ENCODE measurements around the gene MAGI2. TPM values are rescaled to one million over a fixed set of nuclear protein-coding genes. Genes with fewer than 3 reads are reported as not detected.

MAGI2 gene
- total RNA-seq, 1 donor from 2014 or later = 6.9 TPM

GRCh38 chr7:79495544-79496272 is 42.2 kb upstream of the MAGI2 start:
- intact Hi-C loops (cut with DNase I) = no loop called here
- no peak for DNase-seq (ENCODE audit: extremely low spot score in 2 of 2)
- no peak overlapping the region for H3K4me3 ChIP-seq
- H3K36me3 ChIP-seq = no peaks in the 10 kb centered on the region
- no peaks in the 10 kb centered on the region for H3K9me3 ChIP-seq
- no peaks in the 10 kb centered on the region for H3K27me3 ChIP-seq
- TF ChIP-seq POLR2AphosphoS5 (IDR thresholded peaks at IDR 0.05; ENCODE audit: insufficient read depth in 1 of 2, low read depth in 1 of 2) (no peak), POLR2A (IDR thresholded peaks at IDR 0.05) (no peak)
- TF ChIP-seq, protein P1, sequence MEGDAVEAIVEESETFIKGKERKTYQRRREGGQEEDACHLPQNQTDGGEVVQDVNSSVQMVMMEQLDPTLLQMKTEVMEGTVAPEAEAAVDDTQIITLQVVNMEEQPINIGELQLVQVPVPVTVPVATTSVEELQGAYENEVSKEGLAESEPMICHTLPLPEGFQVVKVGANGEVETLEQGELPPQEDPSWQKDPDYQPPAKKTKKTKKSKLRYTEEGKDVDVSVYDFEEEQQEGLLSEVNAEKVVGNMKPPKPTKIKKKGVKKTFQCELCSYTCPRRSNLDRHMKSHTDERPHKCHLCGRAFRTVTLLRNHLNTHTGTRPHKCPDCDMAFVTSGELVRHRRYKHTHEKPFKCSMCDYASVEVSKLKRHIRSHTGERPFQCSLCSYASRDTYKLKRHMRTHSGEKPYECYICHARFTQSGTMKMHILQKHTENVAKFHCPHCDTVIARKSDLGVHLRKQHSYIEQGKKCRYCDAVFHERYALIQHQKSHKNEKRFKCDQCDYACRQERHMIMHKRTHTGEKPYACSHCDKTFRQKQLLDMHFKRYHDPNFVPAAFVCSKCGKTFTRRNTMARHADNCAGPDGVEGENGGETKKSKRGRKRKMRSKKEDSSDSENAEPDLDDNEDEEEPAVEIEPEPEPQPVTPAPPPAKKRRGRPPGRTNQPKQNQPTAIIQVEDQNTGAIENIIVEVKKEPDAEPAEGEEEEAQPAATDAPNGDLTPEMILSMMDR (IDR thresholded peaks at IDR 0.05) = no peak
- no peaks in the 10 kb centered on the region for H3K4me1 ChIP-seq
- no peak overlapping the region for H3K27ac ChIP-seq

DNA sequence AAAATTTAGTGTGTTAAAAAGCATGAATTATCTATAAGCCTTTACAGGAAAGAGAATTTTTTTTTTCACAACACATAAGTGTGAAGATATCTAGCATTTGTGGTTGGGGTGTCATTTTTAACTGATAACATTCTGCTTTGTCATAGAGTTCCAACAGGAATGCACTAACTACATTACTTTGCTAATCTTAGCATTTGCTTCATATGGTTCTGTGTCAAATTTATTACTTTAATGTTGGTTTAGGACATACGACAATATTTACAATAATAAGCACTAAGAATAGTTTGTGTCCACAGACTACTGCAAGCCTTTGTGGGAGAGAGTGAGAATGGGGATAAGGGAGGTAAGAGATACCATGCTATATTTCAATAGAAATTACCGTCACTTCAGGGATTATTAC is 40.6 kb upstream of the MAGI2 start:
- Histone ChIP-seq H3K4me1 (no peaks in the 10 kb centered on the region), H3K4me3 (no peak overlapping the region), H3K36me3 (no peaks in the 10 kb centered on the region), H3K27ac (no peak overlapping the region), H3K9me3 (no peaks in the 10 kb centered on the region), H3K27me3 (no peaks in the 10 kb centered on the region)
- no peak for TF ChIP-seq POLR2A (IDR thresholded peaks at IDR 0.05)
- TF ChIP-seq POLR2AphosphoS5 (IDR thresholded peaks at IDR 0.05; ENCODE audit: insufficient read depth in 1 of 2, low read depth in 1 of 2) = no peak
- TF ChIP-seq, protein P1 (IDR thresholded peaks at IDR 0.05) = no peak
- intact Hi-C loops (cut with DNase I) = no loop called here
- DNase-seq (ENCODE audit: extremely low spot score in 2 of 2) = no peak

- intact Hi-C loops (cut with DNase I) = no loop called here
- Histone ChIP-seq H3K4me1 (no peaks in the 10 kb centered on the region), H3K4me3 (no peak overlapping the region), H3K36me3 (no peaks in the 10 kb centered on the region), H3K27me3 (no peaks in the 10 kb centered on the region), H3K27ac (no peak overlapping the region), H3K9me3 (no peaks in the 10 kb centered on the region)
- DNase-seq (ENCODE audit: extremely low spot score in 2 of 2) = no peak
- TF ChIP-seq, protein P1 (IDR thresholded peaks at IDR 0.05) = no peak
- TF ChIP-seq POLR2AphosphoS5 (IDR thresholded peaks at IDR 0.05; ENCODE audit: insufficient read depth in 1 of 2, low read depth in 1 of 2) (no peak), POLR2A (IDR thresholded peaks at IDR 0.05) (no peak)
Observed at GRCh38 chr7:79489371-79489770, 35.9 kb upstream of the MAGI2 start.

- no peaks in the 10 kb centered on the region for H3K9me3 ChIP-seq
- H3K4me1 ChIP-seq = no peaks in the 10 kb centered on the region
- no peak overlapping the region for H3K27ac ChIP-seq
- no peak overlapping the region for H3K4me3 ChIP-seq
- no peaks in the 10 kb centered on the region for H3K36me3 ChIP-seq
- no peak for DNase-seq (ENCODE audit: extremely low spot score in 2 of 2)
- no peak for TF ChIP-seq POLR2AphosphoS5 (IDR thresholded peaks at IDR 0.05; ENCODE audit: insufficient read depth in 1 of 2, low read depth in 1 of 2)
- TF ChIP-seq, protein P1 (IDR thresholded peaks at IDR 0.05) = no peak
- no peak for TF ChIP-seq POLR2A (IDR thresholded peaks at IDR 0.05)
- intact Hi-C loops (cut with DNase I) = no loop called here
- H3K27me3 ChIP-seq = no peaks in the 10 kb centered on the region
Observed at GRCh38 chr7:79478386-79478785, 24.9 kb upstream of the MAGI2 start.

DNA sequence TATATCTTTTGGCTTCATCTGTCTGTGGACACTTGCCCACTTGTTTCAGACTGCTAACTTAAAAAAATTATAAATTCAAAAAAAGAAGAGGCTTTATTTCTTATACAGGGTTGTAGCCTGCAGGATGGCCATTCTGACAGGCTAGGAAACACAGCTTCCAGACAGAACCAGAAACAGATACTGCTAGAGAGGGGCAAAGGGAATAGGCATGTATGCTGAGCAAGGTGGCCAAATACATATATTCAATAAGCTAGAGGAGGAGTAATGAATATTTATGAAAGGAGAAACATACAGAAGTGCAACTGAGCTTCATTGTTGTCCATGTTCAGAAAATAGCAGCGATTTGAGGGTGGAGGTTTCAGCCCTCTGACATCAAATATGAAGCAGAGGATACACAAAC is 22.0 kb upstream of the MAGI2 start:
- DNase-seq (ENCODE audit: extremely low spot score in 2 of 2) = no peak
- no peak overlapping the region for H3K4me3 ChIP-seq
- no peak overlapping the region for H3K27ac ChIP-seq
- no peaks in the 10 kb centered on the region for H3K27me3 ChIP-seq
- intact Hi-C loops (cut with DNase I) = no loop called here
- H3K4me1 ChIP-seq = no peaks in the 10 kb centered on the region
- H3K9me3 ChIP-seq = no peaks in the 10 kb centered on the region
- no peaks in the 10 kb centered on the region for H3K36me3 ChIP-seq
- TF ChIP-seq POLR2A (IDR thresholded peaks at IDR 0.05) (no peak), POLR2AphosphoS5 (IDR thresholded peaks at IDR 0.05; ENCODE audit: insufficient read depth in 1 of 2, low read depth in 1 of 2) (no peak)
- TF ChIP-seq, protein P1 (IDR thresholded peaks at IDR 0.05) = no peak
